Small intestine (tissue), 16 donors: Measurements from ENCODE around the gene MRPL54. TPM values are rescaled to one million over a fixed set of nuclear protein-coding genes. Genes with fewer than 3 reads are reported as not detected.

Experiments
- DNase-seq, 2 donors: peaks; one replicate each; pipeline versions ENCODE4 v3.0.0 to v3.0.0-alpha.2; 2013
- FAIRE-seq: peaks from 2 replicates; lab custom pipeline; 2012; peaks lifted over from hg19 to GRCh38; lab: Jason Lieb, UNC
- H3K27ac ChIP-seq, 3 donors: one replicate each; pipeline ENCODE4 v1.5.1; 2013; ENCODE audit warnings: low read length in 2 of 3, mild to moderate bottlenecking in 2 of 3, control low read depth in 1 of 3, inconsistent platforms in 1 of 3, low read depth in 1 of 3, moderate library complexity in 1 of 3
- H3K27me3 ChIP-seq, 3 donors: one replicate each; pipeline ENCODE4 v1.6.1; 2013; ENCODE audit warnings: low read length in 3 of 3, inconsistent platforms in 1 of 3; ENCODE audit not compliant: control insufficient read depth in 3 of 3, insufficient read depth in 3 of 3
- H3K36me3 ChIP-seq, 3 donors: one replicate each; pipeline ENCODE4 v1.6.1; 2013; ENCODE audit warnings: low read length in 3 of 3, inconsistent platforms in 1 of 3, low read depth in 1 of 3, mild to moderate bottlenecking in 1 of 3, moderate library complexity in 1 of 3; ENCODE audit not compliant: control insufficient read depth in 3 of 3, insufficient read depth in 2 of 3
- H3K4me1 ChIP-seq, 3 donors: one replicate each; pipeline ENCODE4 v1.6.1; 2013; ENCODE audit warnings: low read length in 2 of 3, inconsistent platforms in 1 of 3, low read depth in 1 of 3, mild to moderate bottlenecking in 1 of 3, moderate library complexity in 1 of 3; ENCODE audit not compliant: control insufficient read depth in 3 of 3, insufficient read depth in 2 of 3
- H3K4me3 ChIP-seq, 3 donors: one replicate each; pipeline ENCODE4 v1.5.1; 2013; ENCODE audit warnings: low read length in 3 of 3, control low read depth in 1 of 3, inconsistent platforms in 1 of 3, low read depth in 1 of 3, mild to moderate bottlenecking in 1 of 3, moderate library complexity in 1 of 3
- H3K9me3 ChIP-seq, 2 donors: one replicate each; pipeline ENCODE4 v1.6.1; 2013; ENCODE audit warnings: low read depth in 1 of 2, low read length in 1 of 2; ENCODE audit not compliant: control insufficient read depth in 2 of 2, insufficient read depth in 1 of 2
- WGBS, 3 donors: extraction: QIAGEN DNeasy Blood & Tissue Kit; methylation state at CpG; one replicate each; pipeline ENCODE4 v1.1.7; 2013; 5-methylcytosine and 5-hydroxymethylcytosine counted together
- long read RNA-seq, 10 donors: transcript quantifications; one replicate each; lab custom pipeline, GENCODE V29; 2026
- polyA plus RNA-seq, 4 donors: library from polyadenylated mRNA; stranded (reverse) in 3 of 4; unstranded in 1 of 4; fragments of 200-250 nt in 3 of 4; fragments of 120-200 nt in 1 of 4; gene quantifications; one replicate each; pipeline versions ENCODE4 v1.2.1 to v1.2.3, GENCODE V29; 2013
- donor health status: healthy with polysubstance abuse.
- donor health status: control.
- donor health status: control.
- donor health status: Bipolar disorder and iron deficiency.
- donor health status: healthy.

MRPL54 gene
- 100 to 1,000 TPM in 2 of 4 donors, 10 to 100 TPM in 2; 54.1 to 170 (median 125) TPM for polyA plus RNA-seq
- long read RNA-seq, donor 1: 0 reads
- long read RNA-seq, donor 2, transcript MRPL54-201 (3 exons, 626 nt): major isoform, 14 of 14 reads
- long read RNA-seq, donor 2, partial matches to known transcripts: 0 of 14 reads
- long read RNA-seq, donor 2, other reads (novel, unspliced or antisense): 0 of 14 reads
- long read RNA-seq, donor 3, transcript MRPL54-201 (3 exons, 626 nt): major isoform, 21 of 21 reads
- long read RNA-seq, donor 3, partial matches to known transcripts: 0 of 21 reads
- long read RNA-seq, donor 3, other reads (novel, unspliced or antisense): 0 of 21 reads
- long read RNA-seq, donor 4, partial matches to known transcripts: 0 of 1 reads
- long read RNA-seq, donor 4, other reads (novel, unspliced or antisense): 0 of 1 reads
- long read RNA-seq, donor 5, transcript MRPL54-201 (3 exons, 626 nt): major isoform, 5 of 5 reads
- long read RNA-seq, donor 5, partial matches to known transcripts: 0 of 5 reads
- long read RNA-seq, donor 5, other reads (novel, unspliced or antisense): 0 of 5 reads
- long read RNA-seq, donor 6, transcript MRPL54-201 (3 exons, 626 nt): major isoform, 29 of 29 reads
- long read RNA-seq, donor 6, partial matches to known transcripts: 0 of 29 reads
- long read RNA-seq, donor 6, other reads (novel, unspliced or antisense): 0 of 29 reads
- long read RNA-seq, donor 7, transcript MRPL54-201 (3 exons, 626 nt): major isoform, 37 of 44 reads
- long read RNA-seq, donor 7, partial matches to known transcripts: 7 of 44 reads
- long read RNA-seq, donor 7, other reads (novel, unspliced or antisense): 0 of 44 reads
- long read RNA-seq, donor 8, partial matches to known transcripts: 0 of 3 reads
- long read RNA-seq, donor 8, other reads (novel, unspliced or antisense): 0 of 3 reads
- long read RNA-seq, donor 9, transcript MRPL54-201 (3 exons, 626 nt): major isoform, 10 of 10 reads
- long read RNA-seq, donor 9, partial matches to known transcripts: 0 of 10 reads
- long read RNA-seq, donor 9, other reads (novel, unspliced or antisense): 0 of 10 reads
- long read RNA-seq, donor 10, transcript MRPL54-201 (3 exons, 626 nt): major isoform, 35 of 35 reads
- long read RNA-seq, donor 10, partial matches to known transcripts: 0 of 35 reads
- long read RNA-seq, donor 10, other reads (novel, unspliced or antisense): 0 of 35 reads

DNA sequence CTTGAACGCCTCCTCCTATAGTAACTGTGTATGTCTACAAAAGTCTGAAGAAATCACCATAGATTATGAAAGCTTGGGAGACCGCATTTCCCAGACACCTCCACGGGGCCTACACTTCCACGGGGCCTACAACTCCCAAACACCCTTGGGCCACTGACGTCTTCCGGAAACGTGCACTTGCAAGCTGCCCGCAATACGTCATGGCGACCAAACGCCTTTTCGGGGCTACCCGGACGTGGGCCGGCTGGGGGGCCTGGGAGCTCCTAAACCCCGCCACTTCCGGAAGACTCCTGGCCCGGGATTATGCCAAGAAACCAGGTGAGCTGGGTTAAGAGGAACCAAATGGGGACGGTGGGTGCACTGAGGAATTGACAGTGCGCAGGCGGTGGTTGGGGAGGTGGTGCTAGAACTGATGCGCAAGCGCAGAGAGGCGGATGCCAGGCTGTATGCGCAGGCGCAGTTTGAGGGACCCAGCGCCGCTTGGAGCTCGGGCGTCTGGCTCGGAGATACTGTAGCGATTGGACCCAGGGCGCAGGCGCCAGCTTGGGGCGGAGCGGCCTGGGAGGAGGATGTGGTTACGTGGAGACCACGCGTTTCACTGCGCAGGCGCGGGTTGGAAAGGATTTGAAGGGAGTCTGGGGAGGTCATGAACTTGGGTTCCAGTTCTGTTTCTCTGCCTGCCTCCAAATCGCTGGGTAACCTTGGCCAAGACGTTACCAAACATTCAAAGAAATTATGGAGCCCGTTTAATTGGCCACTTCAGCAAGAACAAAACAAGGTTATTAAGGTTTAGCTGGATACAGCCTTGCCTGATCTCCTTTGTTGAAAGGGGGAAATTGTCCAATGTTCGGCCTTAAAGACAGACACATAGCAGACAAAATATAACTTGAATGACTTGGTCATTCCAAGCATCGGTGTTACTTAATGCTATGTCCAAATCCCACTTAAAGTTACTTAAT is at the start of gene MRPL54:
Gene MRPL54 (plus strand): TSS at position 182 of the 959 bp plus-strand sequence. CDS start 19 bp downstream, at position 201.
- DNase-seq: peak; percentile 100
- no peak for FAIRE-seq
- peaks cover 5 to 45% (median 8%) of the 10 kb centered on the region in 3 donors for H3K36me3 ChIP-seq
- WGBS, 3 donors: 2 to 3% (median 2%) methylated on average over 45 to 47 of the region's 47 CpGs
- H3K9me3 ChIP-seq: no peaks in the 10 kb centered on the region
- H3K4me3 ChIP-seq: peak within 1 kb of the TSS; percentile 82 to 92 (median 92)
- no peaks in the 10 kb centered on the region for H3K27me3 ChIP-seq
- peaks cover 0 to 15% (median 5%) of the 10 kb centered on the region in 3 donors for H3K4me1 ChIP-seq
- peak within 1 kb of the TSS; percentile 91 to 100 (median 96) for H3K27ac ChIP-seq

DNA sequence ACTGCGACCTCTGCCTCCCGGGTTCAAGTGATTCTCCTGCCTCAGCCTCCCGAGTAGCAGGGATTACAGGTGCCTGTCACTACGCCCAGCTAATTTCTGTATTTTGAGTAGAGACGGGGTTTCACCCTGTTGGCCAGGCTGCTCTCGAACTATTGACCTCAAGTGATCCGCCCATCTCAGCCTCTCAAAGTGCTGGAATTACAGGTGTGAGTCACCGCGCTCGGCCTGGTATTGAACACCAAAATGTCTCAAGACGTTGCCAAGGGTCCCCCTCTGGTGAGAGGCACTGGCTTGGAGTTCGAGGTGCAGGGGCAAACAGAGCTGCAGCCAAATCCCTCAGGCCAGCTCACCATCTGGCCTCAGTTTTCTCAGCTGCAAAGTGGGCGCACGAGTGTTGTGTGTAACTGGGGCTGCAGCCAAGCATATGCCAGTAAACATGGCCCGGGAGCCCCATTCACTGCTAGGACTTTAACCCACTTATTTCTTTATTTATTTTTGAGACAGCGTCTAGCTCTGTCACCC is 46.3 kb upstream of the MRPL54 start:
- no peak for FAIRE-seq
- Histone ChIP-seq H3K27me3 (no peaks in the 10 kb centered on the region), H3K4me1 (peaks cover 0 to 33% (median 6%) of the 10 kb centered on the region in 3 donors), H3K4me3 (no peak overlapping the region), H3K27ac (peak overlapping the region in 1 of 3 donors; percentile 67), H3K9me3 (no peaks in the 10 kb centered on the region), H3K36me3 (peaks cover 0 to 33% (median 0%) of the 10 kb centered on the region in 3 donors)
- peak in 1 of 2 donors; percentile 74 for DNase-seq
- 51 to 78% (median 60%) methylated on average over 16 of the region's 16 CpGs for WGBS, 3 donors

DNA sequence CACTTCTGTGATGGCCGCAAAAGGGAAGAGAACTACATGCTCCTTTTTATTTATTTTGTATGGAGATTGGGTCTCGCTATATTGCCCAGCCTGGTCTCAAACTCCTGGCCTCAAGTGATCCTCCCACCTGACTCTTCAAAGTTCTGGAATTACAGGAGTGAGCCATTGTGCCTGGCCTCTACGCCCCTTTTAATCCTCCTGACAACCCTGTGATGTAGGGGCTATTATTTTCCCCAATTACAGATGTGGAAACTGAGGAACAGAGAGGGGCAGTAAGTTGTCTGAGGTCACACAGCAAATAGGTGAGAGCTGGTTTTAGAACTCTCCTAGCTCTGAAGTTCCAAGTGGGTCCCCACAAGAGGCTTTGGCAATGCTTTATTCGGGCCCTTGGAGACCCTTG is 42.6 kb upstream of the MRPL54 start:
- 79 to 93% (median 90%) methylated on average over 4 of the region's 4 CpGs for WGBS, 3 donors
- FAIRE-seq: no peak
- Histone ChIP-seq H3K27me3 (peaks cover 0 to 5% (median 3%) of the 10 kb centered on the region in 3 donors), H3K4me3 (peak overlapping the region in 1 of 3 donors; percentile 12), H3K27ac (peak overlapping the region; percentile 78 to 95 (median 90)), H3K9me3 (no peaks in the 10 kb centered on the region), H3K36me3 (peaks cover 0 to 19% (median 0%) of the 10 kb centered on the region in 3 donors), H3K4me1 (peaks cover 0 to 21% (median 0%) of the 10 kb centered on the region in 3 donors)
- DNase-seq: no peak

DNA sequence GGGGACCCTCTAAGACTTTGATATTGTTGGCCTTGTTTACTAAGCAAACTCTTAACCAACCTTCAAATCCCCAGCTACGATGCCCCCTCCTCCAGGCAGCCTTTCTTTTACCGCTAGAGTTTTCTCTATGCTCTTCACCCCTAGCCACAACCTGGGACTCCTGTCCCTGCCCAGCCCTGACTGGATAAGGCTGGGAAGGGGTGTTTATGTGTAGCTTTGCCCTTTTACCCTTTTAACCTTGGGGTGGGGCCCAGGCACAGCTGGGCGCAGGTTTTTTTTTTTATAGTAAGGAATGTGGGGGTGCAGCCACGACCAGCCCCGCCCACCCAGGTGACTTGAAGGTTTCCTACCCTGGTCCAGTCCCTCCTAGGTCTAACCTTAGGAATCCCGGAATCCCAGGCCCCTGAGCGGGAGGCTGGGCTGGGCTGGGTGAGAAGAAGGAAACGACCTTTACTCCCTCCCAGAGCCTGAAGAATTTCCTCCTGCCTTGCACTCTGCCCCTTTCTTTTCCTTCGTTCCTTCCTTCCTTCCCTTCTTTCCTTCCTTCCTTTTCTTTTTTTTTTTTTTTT is 42.0 kb upstream of the MRPL54 start:
- peak; percentile 96 to 99 for DNase-seq
- peaks cover 0 to 21% (median 0%) of the 10 kb centered on the region in 3 donors for H3K4me1 ChIP-seq

DNA sequence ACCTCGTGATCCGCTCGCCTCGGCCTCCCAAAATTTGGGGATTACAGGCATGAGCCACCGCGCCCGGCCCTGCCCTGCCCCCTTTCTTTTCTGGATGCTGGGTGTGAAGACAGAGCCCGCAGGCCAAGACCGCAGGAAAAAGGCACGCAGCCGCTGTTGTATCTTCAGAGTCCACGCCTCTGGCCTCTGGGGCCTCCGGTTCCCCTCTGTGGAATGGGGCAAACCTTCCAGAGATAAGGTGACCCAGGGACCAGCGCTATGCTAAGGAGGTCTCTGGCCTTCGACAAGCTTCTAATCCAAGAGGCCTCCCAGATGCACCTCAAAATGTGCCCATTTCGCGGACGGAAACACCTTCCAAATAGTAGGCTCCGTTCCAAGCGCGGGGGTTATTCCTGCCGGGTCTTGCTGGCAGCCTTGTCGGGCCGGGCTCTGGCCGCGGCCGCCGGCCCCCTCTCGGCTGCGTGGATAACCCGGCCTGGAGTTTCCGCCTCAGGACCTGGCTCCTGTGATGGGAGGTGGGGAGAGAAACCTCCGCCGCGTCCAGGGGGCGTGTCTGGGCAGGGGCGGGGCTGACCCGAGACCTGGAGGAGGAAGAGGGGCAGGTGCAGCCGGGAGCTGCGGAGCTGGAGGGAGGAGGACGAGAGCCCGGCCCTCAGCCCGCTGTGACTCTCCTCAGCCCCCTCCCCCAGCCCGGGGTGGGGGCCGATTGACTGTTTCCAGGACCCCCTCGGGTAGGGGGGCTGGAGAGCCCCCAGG is 41.2 kb upstream of the MRPL54 start:
- FAIRE-seq: no peak
- WGBS, 3 donors: 2 to 15% (median 7%) methylated on average over 43 to 46 of the region's 46 CpGs
- Histone ChIP-seq H3K27me3 (peaks cover 0 to 5% (median 3%) of the 10 kb centered on the region in 3 donors), H3K4me3 (peak overlapping the region; percentile 56 to 74 (median 66)), H3K4me1 (peaks cover 0 to 25% (median 0%) of the 10 kb centered on the region in 3 donors), H3K9me3 (no peaks in the 10 kb centered on the region), H3K27ac (peak overlapping the region; percentile 86 to 95 (median 92)), H3K36me3 (peaks cover 0 to 14% (median 0%) of the 10 kb centered on the region in 3 donors)
- DNase-seq: peak; percentile 97 to 98

More for the DNA sequence above, 42.0 kb upstream of the MRPL54 start:
- H3K4me3 ChIP-seq: peak overlapping the region in 2 of 3 donors; percentile 12 to 74
- peak overlapping the region; percentile 84 to 95 (median 90) for H3K27ac ChIP-seq
- WGBS, 3 donors: 7 to 21% (median 14%) methylated on average over 9 of the region's 9 CpGs
- peaks cover 0 to 5% (median 3%) of the 10 kb centered on the region in 3 donors for H3K27me3 ChIP-seq
- no peak for FAIRE-seq
- H3K36me3 ChIP-seq: peaks cover 0 to 16% (median 0%) of the 10 kb centered on the region in 3 donors
- H3K9me3 ChIP-seq: no peaks in the 10 kb centered on the region

- Histone ChIP-seq H3K4me1 (peaks cover 0 to 25% (median 0%) of the 10 kb centered on the region in 3 donors), H3K9me3 (no peaks in the 10 kb centered on the region), H3K4me3 (peak overlapping the region; percentile 56 to 74 (median 66)), H3K27me3 (peaks cover 0 to 5% (median 3%) of the 10 kb centered on the region in 3 donors), H3K27ac (peak overlapping the region; percentile 74 to 86 (median 85)), H3K36me3 (peaks cover 0 to 11% (median 0%) of the 10 kb centered on the region in 3 donors)
- FAIRE-seq (no peak), DNase-seq (no peak)
- 1 to 4% (median 3%) methylated on average over 23 to 26 of the region's 26 CpGs for WGBS, 3 donors
Measured at GRCh38 chr19:3721887-3722442, 40.5 kb upstream of the MRPL54 start.
